ENCODE results near the gene KERA. TPM values are rescaled to one million over a fixed set of nuclear protein-coding genes. Genes with fewer than 3 reads are reported as not detected.

Gene KERA
- total RNA-seq, 2 experiments from 2014 or later: not detected

GRCh38 chr12:91070936-91071335, 13.1 kb upstream of the KERA start:
- intact Hi-C loops (cut with micrococcal nuclease; ENCODE audit: unreplicated experiment): no loop called here
- Histone ChIP-seq H3K4me1 (ENCODE audit: insufficient read depth, low read length, poor library complexity, severe bottlenecking) (no peaks in the 10 kb centered on the region), H4K20me1 (ENCODE audit: insufficient read depth, low read length) (no peaks in the 10 kb centered on the region), H3K9me2 (ENCODE audit: insufficient read depth, low read length) (no peaks in the 10 kb centered on the region), H3K4me3 (ENCODE audit: low read depth, low read length, poor library complexity, severe bottlenecking) (no peak overlapping the region), H3K4me2 (ENCODE audit: low read length) (no peak overlapping the region), H3K9me3 (ENCODE audit: low read length) (no peaks in the 10 kb centered on the region), H3K27ac (ENCODE audit: low read depth, low read length, poor library complexity, severe bottlenecking) (no peak overlapping the region), H3K79me2 (ENCODE audit: insufficient read depth, low read depth, low read length) (no peaks in the 10 kb centered on the region), H2AFZ (ENCODE audit: low read length) (no peak overlapping the region), H3K36me3 (ENCODE audit: insufficient read depth, low read length) (no peaks in the 10 kb centered on the region)
- ChIA-PET POLR2A (interaction anchor here (0.6 to 1.0 kb wide), 2 partner anchors 37 to 716 kb away, joined by 3 read pairs; no protein-coding TSS in a partner anchor), CTCF (ENCODE audit: unreplicated experiment) (no interaction called here)
- no TSS peak for BruUV-seq (replicated peaks)
- TF ChIP-seq, protein P1, sequence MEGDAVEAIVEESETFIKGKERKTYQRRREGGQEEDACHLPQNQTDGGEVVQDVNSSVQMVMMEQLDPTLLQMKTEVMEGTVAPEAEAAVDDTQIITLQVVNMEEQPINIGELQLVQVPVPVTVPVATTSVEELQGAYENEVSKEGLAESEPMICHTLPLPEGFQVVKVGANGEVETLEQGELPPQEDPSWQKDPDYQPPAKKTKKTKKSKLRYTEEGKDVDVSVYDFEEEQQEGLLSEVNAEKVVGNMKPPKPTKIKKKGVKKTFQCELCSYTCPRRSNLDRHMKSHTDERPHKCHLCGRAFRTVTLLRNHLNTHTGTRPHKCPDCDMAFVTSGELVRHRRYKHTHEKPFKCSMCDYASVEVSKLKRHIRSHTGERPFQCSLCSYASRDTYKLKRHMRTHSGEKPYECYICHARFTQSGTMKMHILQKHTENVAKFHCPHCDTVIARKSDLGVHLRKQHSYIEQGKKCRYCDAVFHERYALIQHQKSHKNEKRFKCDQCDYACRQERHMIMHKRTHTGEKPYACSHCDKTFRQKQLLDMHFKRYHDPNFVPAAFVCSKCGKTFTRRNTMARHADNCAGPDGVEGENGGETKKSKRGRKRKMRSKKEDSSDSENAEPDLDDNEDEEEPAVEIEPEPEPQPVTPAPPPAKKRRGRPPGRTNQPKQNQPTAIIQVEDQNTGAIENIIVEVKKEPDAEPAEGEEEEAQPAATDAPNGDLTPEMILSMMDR (conservative IDR thresholded peaks at IDR 0.05; ENCODE audit: low read length): no peak
- no peak for TF ChIP-seq EZH2phosphoT487 (IDR thresholded peaks at IDR 0.05; ENCODE audit: borderline replicate concordance, low read depth, low read length)
- no peak for DNase-seq (ENCODE audit: low spot score)

- TF ChIP-seq EZH2phosphoT487 (IDR thresholded peaks at IDR 0.05; ENCODE audit: borderline replicate concordance, low read depth, low read length): no peak
- TF ChIP-seq, protein P1 (conservative IDR thresholded peaks at IDR 0.05; ENCODE audit: low read length): no peak
- Histone ChIP-seq H3K4me3 (ENCODE audit: low read depth, low read length, poor library complexity, severe bottlenecking) (no peak overlapping the region), H3K36me3 (ENCODE audit: insufficient read depth, low read length) (no peaks in the 10 kb centered on the region), H2AFZ (ENCODE audit: low read length) (no peak overlapping the region), H3K9me2 (ENCODE audit: insufficient read depth, low read length) (no peaks in the 10 kb centered on the region), H3K4me2 (ENCODE audit: low read length) (no peak overlapping the region), H4K20me1 (ENCODE audit: insufficient read depth, low read length) (no peaks in the 10 kb centered on the region), H3K79me2 (ENCODE audit: insufficient read depth, low read depth, low read length) (no peaks in the 10 kb centered on the region), H3K27ac (ENCODE audit: low read depth, low read length, poor library complexity, severe bottlenecking) (no peak overlapping the region), H3K4me1 (ENCODE audit: insufficient read depth, low read length, poor library complexity, severe bottlenecking) (no peaks in the 10 kb centered on the region), H3K9me3 (ENCODE audit: low read length) (no peaks in the 10 kb centered on the region)
- CTCF ChIA-PET (ENCODE audit: unreplicated experiment): no interaction called here
- BruUV-seq (replicated peaks): no TSS peak
- intact Hi-C loops (cut with micrococcal nuclease; ENCODE audit: unreplicated experiment): no loop called here
- POLR2A ChIA-PET: interaction anchor here (0.5 to 0.7 kb wide), 2 partner anchors 10 to 1963 kb away, joined by 3 to 4 read pairs; no protein-coding TSS in a partner anchor
- no peak for DNase-seq (ENCODE audit: low spot score)
These were observed 7.6 kb upstream of the KERA start for GRCh38 chr12:91065396-91065795.

- BruUV-seq (replicated peaks): no TSS peak
- H3K36me3 ChIP-seq (ENCODE audit: insufficient read depth, low read length): no peaks in the 10 kb centered on the region
- no peak overlapping the region for H3K27ac ChIP-seq (ENCODE audit: low read depth, low read length, poor library complexity, severe bottlenecking)
- no peak overlapping the region for H3K4me2 ChIP-seq (ENCODE audit: low read length)
- H2AFZ ChIP-seq (ENCODE audit: low read length): no peak overlapping the region
- intact Hi-C loops (cut with micrococcal nuclease; ENCODE audit: unreplicated experiment): no loop called here
- ChIA-PET CTCF (ENCODE audit: unreplicated experiment) (no interaction called here), POLR2A (interaction anchor here (1.5 kb wide), 1 partner anchor 14 kb away, joined by 3 read pairs; no protein-coding TSS in a partner anchor)
- no peaks in the 10 kb centered on the region for H3K4me1 ChIP-seq (ENCODE audit: insufficient read depth, low read length, poor library complexity, severe bottlenecking)
- no peaks in the 10 kb centered on the region for H4K20me1 ChIP-seq (ENCODE audit: insufficient read depth, low read length)
- H3K9me3 ChIP-seq (ENCODE audit: low read length): no peaks in the 10 kb centered on the region
- H3K9me2 ChIP-seq (ENCODE audit: insufficient read depth, low read length): no peaks in the 10 kb centered on the region
- H3K79me2 ChIP-seq (ENCODE audit: insufficient read depth, low read depth, low read length): no peaks in the 10 kb centered on the region
- H3K4me3 ChIP-seq (ENCODE audit: low read depth, low read length, poor library complexity, severe bottlenecking): no peak overlapping the region
- no peak for TF ChIP-seq EZH2phosphoT487 (IDR thresholded peaks at IDR 0.05; ENCODE audit: borderline replicate concordance, low read depth, low read length)
- TF ChIP-seq, protein P1 (conservative IDR thresholded peaks at IDR 0.05; ENCODE audit: low read length): no peak
- no peak for DNase-seq (ENCODE audit: low spot score)
These were observed 6.8 kb upstream of the KERA start for GRCh38 chr12:91064640-91065039.
